H9 (cell line): Measurements from ENCODE around the gene TLE4. TPM values are rescaled to one million over a fixed set of nuclear protein-coding genes. Genes with fewer than 3 reads are reported as not detected.

Experiments used
- DNase-seq: peaks from one replicate; pipeline ENCODE4 v3.0.0-alpha.2; 2017
- H2AFZ ChIP-seq: one replicate; pipeline ENCODE4 v1.6.1; 2013; ENCODE audit warnings: mild to moderate bottlenecking, low read length, control low read depth, moderate library complexity
- H2AK5ac ChIP-seq: 2 replicates; pipeline ENCODE4 v1.6.1; 2013; ENCODE audit warnings: low read length, control low read depth, mixed read lengths; ENCODE audit not compliant: insufficient read length
- H2BK120ac ChIP-seq: one replicate; pipeline ENCODE4 v1.6.1; 2013; ENCODE audit warnings: low read depth, mild to moderate bottlenecking, low read length, control low read depth, inconsistent platforms; ENCODE audit not compliant: poor library complexity, severe bottlenecking
- H2BK12ac ChIP-seq: 2 replicates; pipeline ENCODE4 v1.6.1; 2013; ENCODE audit warnings: low read length, control low read depth, mixed read lengths, low read depth; ENCODE audit not compliant: insufficient read length
- H2BK15ac ChIP-seq: 2 replicates; pipeline ENCODE4 v1.6.1; 2013; ENCODE audit warnings: low read depth, low read length, control low read depth
- H2BK20ac ChIP-seq: one replicate; pipeline ENCODE4 v1.6.1; 2013; ENCODE audit warnings: low read depth, mild to moderate bottlenecking, low read length, control low read depth, inconsistent platforms; ENCODE audit not compliant: poor library complexity, severe bottlenecking
- H2BK5ac ChIP-seq: 2 replicates; pipeline ENCODE4 v1.6.1; 2013; ENCODE audit warnings: low read length, control low read depth, mixed read lengths; ENCODE audit not compliant: insufficient read length
- H3K14ac ChIP-seq: 2 replicates; pipeline ENCODE4 v1.6.1; 2013; ENCODE audit warnings: low read length, control low read depth; ENCODE audit not compliant: insufficient read depth
- H3K18ac ChIP-seq: 2 replicates; pipeline ENCODE4 v1.6.1; 2013; ENCODE audit warnings: low read depth, mild to moderate bottlenecking, mixed read lengths, low read length, control low read depth; ENCODE audit not compliant: insufficient read length
- H3K23ac ChIP-seq: 2 replicates; pipeline ENCODE4 v1.6.1; 2013; ENCODE audit warnings: low read length, control low read depth, mixed read lengths, low read depth; ENCODE audit not compliant: insufficient read length
- H3K23me2 ChIP-seq: 2 replicates; pipeline ENCODE4 v1.6.1; 2013; ENCODE audit warnings: low read depth, mild to moderate bottlenecking, mixed read lengths, low read length, control low read depth; ENCODE audit not compliant: insufficient read length, poor library complexity, severe bottlenecking
- H3K27ac ChIP-seq: 2 replicates; pipeline ENCODE4 v1.5.1; 2013; ENCODE audit warnings: low read length, control low read depth, mixed read lengths, low read depth; ENCODE audit not compliant: insufficient read length
- H3K27me3 ChIP-seq: 2 replicates; pipeline ENCODE4 v1.6.1; 2013; ENCODE audit warnings: low read length, control low read depth, inconsistent platforms; ENCODE audit not compliant: insufficient read depth
- H3K4ac ChIP-seq: 2 replicates; pipeline ENCODE4 v1.6.1; 2013; ENCODE audit warnings: low read depth, mild to moderate bottlenecking, control low read depth, inconsistent platforms, low read length, moderate library complexity
- H3K4me1 ChIP-seq: 2 replicates; pipeline ENCODE4 v1.6.1; 2013; ENCODE audit warnings: low read length, control low read depth, inconsistent platforms; ENCODE audit not compliant: insufficient read depth
- H3K4me2 ChIP-seq: 2 replicates; pipeline ENCODE4 v1.6.1; 2013; ENCODE audit warnings: low read length, control low read depth, mixed read lengths; ENCODE audit not compliant: insufficient read length, insufficient read depth
- H3K56ac ChIP-seq: 2 replicates; pipeline ENCODE4 v1.6.1; 2013; ENCODE audit warnings: low read depth, mild to moderate bottlenecking, mixed read lengths, low read length, control low read depth; ENCODE audit not compliant: insufficient read length
- H3K79me1 ChIP-seq: 2 replicates; pipeline ENCODE4 v1.6.1; 2013; ENCODE audit warnings: low read depth, mild to moderate bottlenecking, moderate library complexity, low read length, control low read depth, inconsistent platforms; ENCODE audit not compliant: insufficient read depth, poor library complexity, severe bottlenecking
- H3K79me2 ChIP-seq: 2 replicates; pipeline ENCODE4 v1.6.1; 2013; ENCODE audit warnings: low read length, control low read depth, inconsistent platforms; ENCODE audit not compliant: insufficient read depth
- H3K9ac ChIP-seq: 2 replicates; pipeline ENCODE4 v1.6.1; 2013; ENCODE audit warnings: low read length, control low read depth, mixed read lengths; ENCODE audit not compliant: insufficient read length; ENCODE audit errors: extremely low read depth
- H3K9me3 ChIP-seq: one replicate; pipeline ENCODE4 v1.6.1; 2013; ENCODE audit warnings: low read depth, low read length, inconsistent platforms; ENCODE audit not compliant: control insufficient read depth
- H3T11ph ChIP-seq: one replicate; pipeline ENCODE4 v1.6.1; 2013; ENCODE audit warnings: mild to moderate bottlenecking, low read length, control low read depth, inconsistent platforms
- H4K20me1 ChIP-seq: one replicate; pipeline ENCODE4 v1.6.1; 2013; ENCODE audit not compliant: control insufficient read depth, insufficient read length, insufficient read depth
- H4K5ac ChIP-seq: 2 replicates; pipeline ENCODE4 v1.6.1; 2013; ENCODE audit warnings: low read depth, mild to moderate bottlenecking, mixed read lengths, low read length, control low read depth; ENCODE audit not compliant: insufficient read length
- H4K8ac ChIP-seq: replicated peaks from 2 replicates; pipeline ENCODE4 v1.6.1; 2013; ENCODE audit warnings: low read length, control low read depth, mixed read lengths, low read depth; ENCODE audit not compliant: insufficient read length
- H4K91ac ChIP-seq: 2 replicates; pipeline ENCODE4 v1.6.1; 2013; ENCODE audit warnings: low read depth, mild to moderate bottlenecking, moderate library complexity, mixed read lengths, low read length, control low read depth; ENCODE audit not compliant: insufficient read length
- H3K27ac Mint-ChIP-seq, 3 experiments: 2 replicates in 2 of 3; 3 replicates in 1 of 3; pipeline ENCODE4 v1.8.0; 2020 to 2021; ENCODE audit warnings: mixed read lengths in 3 of 3, mild to moderate bottlenecking in 1 of 3, moderate library complexity in 1 of 3
- H3K27me3 Mint-ChIP-seq: 2 replicates; pipeline ENCODE4 v1.8.0; 2021; ENCODE audit warnings: low read depth, mild to moderate bottlenecking, moderate library complexity, mixed read lengths
- H3K36me3 Mint-ChIP-seq, 3 experiments: 2 replicates in 2 of 3; 3 replicates in 1 of 3; pipeline ENCODE4 v1.8.0; 2020 to 2021; ENCODE audit warnings: low read depth in 3 of 3, mixed read lengths in 3 of 3; ENCODE audit not compliant: insufficient read depth in 1 of 3
- H3K4me1 Mint-ChIP-seq, 2 experiments: 2 replicates each; pipeline ENCODE4 v1.8.0; 2020; ENCODE audit warnings: mixed read lengths in 2 of 2
- H3K4me3 Mint-ChIP-seq, 2 experiments: 2 replicates in 1 of 2; 3 replicates in 1 of 2; pipeline ENCODE4 v1.8.0; 2020 to 2021; ENCODE audit warnings: mild to moderate bottlenecking in 2 of 2, mixed read lengths in 2 of 2, moderate library complexity in 1 of 2
- H3K9me3 Mint-ChIP-seq, 2 experiments: 2 replicates in 1 of 2; 3 replicates in 1 of 2; pipeline ENCODE4 v1.8.0; 2020; ENCODE audit warnings: mild to moderate bottlenecking in 2 of 2, mixed read lengths in 2 of 2, moderate library complexity in 1 of 2
- WGBS: extraction: QIAGEN DNeasy Blood & Tissue Kit; methylation state at CpG from one replicate; pipeline ENCODE4 v1.1.7; 2013; ENCODE audit warnings: missing lambda C conversion rate, low lambda C conversion rate, mixed read lengths; ENCODE audit not compliant: insufficient read length; ENCODE audit errors: extremely low coverage; 5-methylcytosine and 5-hydroxymethylcytosine counted together
- total RNA-seq: library from RNA; stranded (reverse); gene quantifications from 2 replicates; pipeline ENCODE4 v1.2.1, GENCODE V29; 2021
- TF ChIP-seq, protein P1 (sequence below): fragments of 200-600 bp; sonication (generic); conservative IDR thresholded peaks from 3 replicates; pipeline ENCODE4 v1.8.0; 2021; ENCODE audit warnings: antibody characterized with exemption, mild to moderate bottlenecking

Gene TLE4
- total RNA-seq, 1 experiment from 2014 or later: 35.1 TPM

DNA sequence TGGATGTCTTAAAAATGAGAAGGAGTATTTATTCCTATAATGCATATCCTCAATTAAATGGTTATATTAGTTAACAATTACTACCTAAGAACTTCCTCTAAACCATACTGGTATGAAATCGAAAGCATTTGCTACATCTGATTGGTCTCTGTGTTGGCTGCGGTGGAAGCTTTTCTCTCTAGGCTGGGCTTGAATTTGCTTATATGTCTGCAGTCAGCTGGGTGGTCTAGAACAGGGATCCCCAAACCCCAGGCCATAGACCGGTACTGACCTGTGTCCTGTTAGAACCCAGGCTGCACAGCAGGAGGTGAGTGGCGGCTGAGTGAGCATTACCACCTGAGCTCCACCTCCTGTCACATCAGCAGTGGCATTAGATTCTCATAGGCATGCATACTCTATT, 112.3 kb downstream of the TLE4 start:
- no peak overlapping the region for H2BK5ac ChIP-seq
- H3K4ac ChIP-seq: no peak overlapping the region
- H2BK12ac ChIP-seq: no peak overlapping the region
- H3K23ac ChIP-seq: no peak overlapping the region
- no peak overlapping the region for H2AFZ ChIP-seq
- DNase-seq: no peak
- H4K5ac ChIP-seq: no peak overlapping the region
- no peaks in the 10 kb centered on the region for H3K9me3 ChIP-seq
- no peak overlapping the region for H4K91ac ChIP-seq
- H4K20me1 ChIP-seq: no peaks in the 10 kb centered on the region
- H2AK5ac ChIP-seq: no peak overlapping the region
- no peak overlapping the region for H2BK20ac ChIP-seq
- no peak overlapping the region for H3T11ph ChIP-seq
- no peaks in the 10 kb centered on the region; the same call in 1 of the 2 replicates for H3K4me1 ChIP-seq
- H3K4me2 ChIP-seq: no peak overlapping the region
- H3K79me1 ChIP-seq: no peaks in the 10 kb centered on the region
- H3K18ac ChIP-seq: no peak overlapping the region
- no peak overlapping the region for H3K56ac ChIP-seq
- Mint-ChIP-seq H3K4me3 (no peak overlapping the region), H3K9me3 (no peaks in the 10 kb centered on the region), H3K36me3 (peaks cover 2 to 13% (median 12%) of the 10 kb centered on the region in 3 experiments; a peak in 4 of 7 replicates), H3K4me1 (peaks cover 10 to 15% of the 10 kb centered on the region in 2 experiments), H3K27me3 (no peaks in the 10 kb centered on the region), H3K27ac (no peak overlapping the region)
- H3K9ac ChIP-seq: no peak overlapping the region
- H3K14ac ChIP-seq: no peak overlapping the region
- H3K27me3 ChIP-seq: no peaks in the 10 kb centered on the region
- no peak overlapping the region for H2BK120ac ChIP-seq
- no peak overlapping the region for H4K8ac ChIP-seq
- H3K27ac ChIP-seq: no peak overlapping the region
- H2BK15ac ChIP-seq: no peak overlapping the region
- no peaks in the 10 kb centered on the region for H3K79me2 ChIP-seq
- TF ChIP-seq, protein P1, sequence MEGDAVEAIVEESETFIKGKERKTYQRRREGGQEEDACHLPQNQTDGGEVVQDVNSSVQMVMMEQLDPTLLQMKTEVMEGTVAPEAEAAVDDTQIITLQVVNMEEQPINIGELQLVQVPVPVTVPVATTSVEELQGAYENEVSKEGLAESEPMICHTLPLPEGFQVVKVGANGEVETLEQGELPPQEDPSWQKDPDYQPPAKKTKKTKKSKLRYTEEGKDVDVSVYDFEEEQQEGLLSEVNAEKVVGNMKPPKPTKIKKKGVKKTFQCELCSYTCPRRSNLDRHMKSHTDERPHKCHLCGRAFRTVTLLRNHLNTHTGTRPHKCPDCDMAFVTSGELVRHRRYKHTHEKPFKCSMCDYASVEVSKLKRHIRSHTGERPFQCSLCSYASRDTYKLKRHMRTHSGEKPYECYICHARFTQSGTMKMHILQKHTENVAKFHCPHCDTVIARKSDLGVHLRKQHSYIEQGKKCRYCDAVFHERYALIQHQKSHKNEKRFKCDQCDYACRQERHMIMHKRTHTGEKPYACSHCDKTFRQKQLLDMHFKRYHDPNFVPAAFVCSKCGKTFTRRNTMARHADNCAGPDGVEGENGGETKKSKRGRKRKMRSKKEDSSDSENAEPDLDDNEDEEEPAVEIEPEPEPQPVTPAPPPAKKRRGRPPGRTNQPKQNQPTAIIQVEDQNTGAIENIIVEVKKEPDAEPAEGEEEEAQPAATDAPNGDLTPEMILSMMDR: no peak
- no CpG with 5 or more reads among the region's 4 CpGs for WGBS
- H3K23me2 ChIP-seq: no peaks in the 10 kb centered on the region
